Fibroblast of mammary gland (primary cell): Measurements from ENCODE around the gene DUS1L.

ENCODE experiments used
- DNase-seq: peaks from one replicate; pipeline ENCODE4 v3.0.0-alpha.2; 2010; ENCODE audit warnings: low read depth
- H3K4me3 ChIP-seq: 2 replicates; pipeline ENCODE4 v1.5.1; 2011; ENCODE audit warnings: low read depth, mild to moderate bottlenecking, low read length, moderate library complexity; ENCODE audit not compliant: control insufficient read depth
- TF ChIP-seq, protein P1 (sequence below): conservative IDR thresholded peaks from 2 replicates; pipeline ENCODE4 v1.5.1; 2011; ENCODE audit warnings: low read depth, low read length, inconsistent platforms; ENCODE audit not compliant: control insufficient read depth, insufficient read depth

The DUS1L gene

DNA sequence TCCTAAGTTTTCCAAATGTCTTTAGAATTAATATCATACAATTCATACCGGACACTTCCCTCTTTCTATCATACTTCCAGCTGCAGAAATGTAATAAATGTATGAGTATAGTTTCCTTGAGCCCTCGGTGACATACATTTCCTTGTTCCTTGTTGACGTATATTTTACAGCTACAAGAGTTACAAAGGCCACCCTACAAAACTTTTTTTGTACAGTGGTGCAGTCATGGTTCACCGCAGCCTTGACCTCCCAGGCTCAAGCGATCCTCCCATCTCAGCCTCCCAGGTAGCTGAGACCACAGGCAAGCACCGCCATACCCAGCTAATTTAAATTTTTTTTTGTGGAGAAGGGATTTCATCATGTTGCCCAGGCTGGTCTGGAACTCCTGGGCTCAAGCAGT lies 7.2 kb upstream of the DUS1L start:
- no peak for DNase-seq
- H3K4me3 ChIP-seq: no peak overlapping the region
- TF ChIP-seq, protein P1, sequence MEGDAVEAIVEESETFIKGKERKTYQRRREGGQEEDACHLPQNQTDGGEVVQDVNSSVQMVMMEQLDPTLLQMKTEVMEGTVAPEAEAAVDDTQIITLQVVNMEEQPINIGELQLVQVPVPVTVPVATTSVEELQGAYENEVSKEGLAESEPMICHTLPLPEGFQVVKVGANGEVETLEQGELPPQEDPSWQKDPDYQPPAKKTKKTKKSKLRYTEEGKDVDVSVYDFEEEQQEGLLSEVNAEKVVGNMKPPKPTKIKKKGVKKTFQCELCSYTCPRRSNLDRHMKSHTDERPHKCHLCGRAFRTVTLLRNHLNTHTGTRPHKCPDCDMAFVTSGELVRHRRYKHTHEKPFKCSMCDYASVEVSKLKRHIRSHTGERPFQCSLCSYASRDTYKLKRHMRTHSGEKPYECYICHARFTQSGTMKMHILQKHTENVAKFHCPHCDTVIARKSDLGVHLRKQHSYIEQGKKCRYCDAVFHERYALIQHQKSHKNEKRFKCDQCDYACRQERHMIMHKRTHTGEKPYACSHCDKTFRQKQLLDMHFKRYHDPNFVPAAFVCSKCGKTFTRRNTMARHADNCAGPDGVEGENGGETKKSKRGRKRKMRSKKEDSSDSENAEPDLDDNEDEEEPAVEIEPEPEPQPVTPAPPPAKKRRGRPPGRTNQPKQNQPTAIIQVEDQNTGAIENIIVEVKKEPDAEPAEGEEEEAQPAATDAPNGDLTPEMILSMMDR: no peak

DNA sequence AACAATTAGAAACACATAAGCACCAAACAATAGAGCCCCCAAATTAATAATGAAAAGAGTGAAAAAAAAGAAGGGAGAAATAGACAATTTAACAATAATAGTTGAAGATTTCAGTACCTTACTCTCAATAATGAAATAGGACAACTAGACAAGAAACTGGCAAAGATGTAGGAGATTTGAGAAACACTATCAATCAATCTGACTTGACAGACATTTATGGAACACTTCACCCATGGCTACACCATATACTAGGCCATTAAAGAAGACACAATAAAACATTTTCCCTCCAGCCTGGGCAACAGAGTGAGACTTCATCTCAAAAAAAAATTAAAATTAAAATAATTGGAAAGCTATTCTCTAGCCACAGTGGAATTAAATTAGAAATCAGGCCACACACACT lies 5.0 kb upstream of the DUS1L start:
- H3K4me3 ChIP-seq: no peak overlapping the region
- TF ChIP-seq, protein P1: no peak
- DNase-seq: no peak

DNA sequence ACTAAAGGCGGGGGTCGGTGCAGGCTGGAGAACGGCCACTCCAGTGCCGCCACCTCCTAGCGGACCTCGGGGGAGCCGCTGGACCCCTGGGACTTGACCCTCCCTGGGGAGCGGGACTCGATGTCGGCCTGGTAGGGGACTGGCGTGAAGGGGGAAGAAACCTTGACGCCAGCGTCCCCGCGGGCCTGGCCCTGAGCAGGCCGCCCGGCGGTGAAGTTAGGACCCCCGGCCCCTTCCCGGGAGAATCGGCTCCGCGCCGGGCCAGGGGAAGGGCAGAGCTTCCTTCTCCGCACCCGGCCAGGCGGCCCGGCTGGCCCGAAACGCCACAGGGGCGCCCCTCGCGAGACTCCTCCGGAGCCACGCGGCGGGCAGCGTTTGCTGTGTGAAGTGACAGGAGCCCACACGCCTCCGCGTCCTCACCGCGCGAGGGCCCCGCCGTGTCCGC lies 389 bp downstream of the DUS1L start:
- TF ChIP-seq, protein P1: no peak
- H3K4me3 ChIP-seq: peak overlapping the region; percentile 70
- no peak for DNase-seq

DNA sequence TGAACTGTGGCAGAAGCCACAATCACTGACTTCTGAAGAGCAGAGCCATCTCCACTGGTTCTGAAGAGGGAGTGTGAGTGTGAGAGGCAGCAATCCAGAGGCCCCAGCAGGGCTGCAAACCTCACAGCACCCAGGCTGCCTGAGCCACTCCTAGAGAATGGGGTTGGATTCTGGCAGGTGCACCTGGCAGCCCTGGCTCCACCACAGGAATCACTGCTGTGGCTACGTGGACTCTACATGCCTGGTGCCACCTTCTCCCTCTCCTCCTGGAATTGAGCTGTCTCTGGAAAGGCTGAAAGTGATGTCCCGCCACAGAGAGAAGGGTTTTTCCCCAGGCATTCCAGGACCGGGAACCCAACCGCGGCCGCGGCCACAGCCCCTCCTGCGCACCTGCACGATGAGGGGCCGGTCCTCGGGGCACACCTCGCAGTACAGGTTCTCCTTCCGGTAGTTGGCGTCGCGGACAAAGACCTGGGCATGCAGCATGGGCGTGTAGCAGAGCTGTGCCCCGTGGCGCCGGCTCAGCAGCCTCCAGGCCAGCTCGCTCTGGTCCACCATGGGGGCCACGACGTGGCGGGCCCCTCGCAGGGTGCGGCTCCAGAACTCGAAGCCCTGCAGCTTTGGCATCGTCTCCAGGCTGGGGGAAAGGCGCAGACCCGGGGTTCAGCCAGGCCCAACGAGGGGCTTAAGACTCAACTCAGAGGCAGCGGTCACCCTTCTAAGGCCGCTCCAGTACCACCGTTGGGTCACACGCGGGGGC lies 991 bp downstream of the DUS1L start:
- H3K4me3 ChIP-seq: peak overlapping the region; percentile 70
- no peak for DNase-seq
- TF ChIP-seq, protein P1: no peak

DNA sequence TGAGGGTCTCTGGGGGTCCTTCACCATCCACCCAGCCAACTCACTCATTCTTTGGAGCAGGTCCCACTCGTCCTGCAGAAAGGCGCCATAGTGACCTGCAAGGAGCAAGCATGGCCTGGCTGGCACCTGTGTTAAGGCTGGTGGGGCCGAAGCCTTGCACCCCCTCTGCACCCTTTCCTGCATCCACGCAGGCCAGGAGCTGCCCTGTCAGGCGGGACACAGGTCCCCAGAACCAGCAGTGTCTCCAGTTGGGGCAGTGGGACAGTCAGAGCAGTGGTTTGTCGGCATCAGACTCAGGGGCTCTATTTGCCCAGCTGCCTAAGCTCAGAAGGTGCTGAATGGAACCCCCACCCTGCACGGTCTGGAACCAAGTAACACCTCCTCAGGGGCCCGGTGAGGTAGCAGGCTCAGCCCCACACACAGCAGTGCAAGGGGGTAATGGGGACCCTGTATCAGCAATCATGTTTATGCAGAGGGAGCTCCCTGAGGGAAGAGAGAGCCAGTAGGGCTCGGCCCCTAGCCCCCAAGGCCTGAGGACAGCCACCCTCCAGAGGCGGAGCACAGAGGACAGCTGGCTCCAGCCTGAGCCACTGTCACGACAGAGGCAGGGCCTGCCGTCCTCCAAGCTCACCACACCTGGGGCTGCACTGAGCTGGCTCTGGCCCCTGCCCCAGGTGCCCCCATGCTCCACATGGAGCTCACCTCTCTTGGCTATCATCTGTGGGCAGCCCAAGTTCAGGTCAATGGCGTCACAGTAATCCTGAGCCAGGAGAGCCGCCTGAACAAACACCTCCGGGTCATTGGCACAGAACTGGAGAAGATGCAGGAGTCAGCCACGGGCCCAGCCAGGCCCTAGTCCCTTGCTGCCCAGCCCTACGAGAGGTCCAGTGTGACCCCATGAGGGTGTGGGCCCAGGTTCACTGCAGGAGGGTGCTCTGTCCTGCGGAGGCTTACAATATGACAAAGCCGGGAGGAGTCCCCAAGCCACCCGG lies 1.9 kb downstream of the DUS1L start:
- TF ChIP-seq, protein P1: no peak
- no peak for DNase-seq
- H3K4me3 ChIP-seq: peak overlapping the region; percentile 70

DNA sequence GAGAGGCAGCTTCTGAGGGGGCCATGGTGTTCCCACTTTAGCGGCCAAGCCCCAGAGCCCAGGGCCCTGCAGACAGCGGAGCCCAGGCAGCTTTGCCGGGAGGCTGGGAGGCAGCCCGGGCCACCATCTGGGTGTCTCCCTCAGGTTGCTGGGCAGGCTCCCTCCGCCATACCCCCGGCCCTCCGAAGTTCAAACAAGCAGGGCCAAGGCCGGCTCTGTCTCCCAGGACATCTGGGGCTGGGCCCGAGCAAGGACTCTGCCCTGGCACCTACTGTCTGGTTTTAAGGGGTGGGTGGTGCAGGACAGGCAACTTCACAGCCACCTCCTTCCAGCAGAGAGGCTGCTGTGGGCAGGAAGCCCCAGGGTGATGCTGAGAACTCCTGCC lies 2.6 kb downstream of the DUS1L start:
- TF ChIP-seq, protein P1: no peak
- DNase-seq: no peak
- H3K4me3 ChIP-seq: no peak overlapping the region
